Vagina (tissue), 2 donors: Measurements from ENCODE around the gene ZCCHC7. TPM values are rescaled to one million over a fixed set of nuclear protein-coding genes. Genes with fewer than 3 reads are reported as not detected.

Source experiments
- DNase-seq, 2 donors: peaks; one replicate each; pipeline ENCODE4 v3.0.0-alpha.2; 2017; ENCODE audit errors: extremely low spot score in 2 of 2
- H3K27ac ChIP-seq: fragments of 200-600 bp; sonication (generic); one replicate; pipeline ENCODE4 v1.5.1; 2019
- H3K27me3 ChIP-seq: fragments of 200-600 bp; sonication (generic); one replicate; pipeline ENCODE4 v1.5.1; 2019
- H3K36me3 ChIP-seq, 2 donors: fragments of 200-600 bp; sonication (generic); one replicate each; pipeline ENCODE4 v1.5.1; 2017 to 2019
- H3K4me1 ChIP-seq: fragments of 200-600 bp; sonication (generic); one replicate; pipeline ENCODE4 v1.5.1; 2019
- H3K4me3 ChIP-seq, 2 donors: fragments of 200-600 bp; sonication (generic); 1 replicate in 1 of 2; 2 replicates in 1 of 2; pipeline ENCODE4 v1.5.1; 2016 to 2019
- H3K9me3 ChIP-seq: fragments of 200-600 bp; sonication (generic); one replicate; pipeline ENCODE4 v1.5.1; 2019
- POLR2A ChIP-seq, 2 donors: fragments of 450-650 bp; IDR thresholded peaks; one replicate each; pipeline ENCODE4 v1.6.1; 2017; ENCODE audit warnings: antibody characterized with exemption in 2 of 2, mild to moderate bottlenecking in 2 of 2, moderate library complexity in 2 of 2
- POLR2AphosphoS5 ChIP-seq, 2 donors: sonication (generic); formaldehyde crosslinking; IDR thresholded peaks; one replicate each; pipeline ENCODE4 v1.9.0; 2017; ENCODE audit warnings: antibody characterized with exemption in 2 of 2, mild to moderate bottlenecking in 2 of 2, low read depth in 1 of 2; ENCODE audit not compliant: insufficient read depth in 1 of 2
- intact Hi-C: fragments of 100-400 bp; cut with DNase I; formaldehyde crosslinking; loops from one replicate; pipeline ENCODE4 v1.15.1; 2023
- total RNA-seq: library from RNA; depleted of rRNA; stranded (reverse); fragments of >200 nt; gene quantifications from one replicate; pipeline ENCODE4 v1.2.3, GENCODE V29; 2016
- TF ChIP-seq, protein P1 (sequence below), 3 experiments: fragments of 450-650 bp in 2 of 3; fragments of 200-600 bp in 1 of 3; sonication (generic) in 1 of 3; IDR thresholded peaks; one replicate each; pipeline ENCODE4 v1.5.1; 2017 to 2019; ENCODE audit warnings: antibody characterized with exemption in 3 of 3, mild to moderate bottlenecking in 2 of 3, moderate library complexity in 2 of 3

The ZCCHC7 gene
- total RNA-seq, 1 donor from 2014 or later: 15.2 TPM

DNA sequence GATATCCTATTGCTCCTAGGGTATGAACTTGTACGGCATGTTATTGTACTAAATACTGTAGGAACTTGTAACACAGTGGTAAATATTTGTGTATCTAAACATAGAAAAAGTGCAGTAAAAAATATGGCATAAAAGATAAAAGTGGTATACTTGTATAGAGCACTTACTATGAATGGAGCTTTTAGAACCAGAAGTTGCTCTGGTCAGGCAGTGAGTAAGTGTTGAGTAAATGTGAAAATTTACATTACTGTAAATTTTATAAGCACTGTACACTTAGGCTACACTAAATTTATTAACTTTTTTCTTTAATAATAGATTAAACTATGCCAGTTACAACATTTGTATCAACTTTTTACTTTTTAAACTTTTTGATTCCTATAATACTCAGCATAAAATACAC, 109.1 kb downstream of the ZCCHC7 start:
- Histone ChIP-seq H3K9me3 (no peaks in the 10 kb centered on the region), H3K4me1 (no peaks in the 10 kb centered on the region), H3K27me3 (no peaks in the 10 kb centered on the region), H3K36me3 (peaks cover 0 to 6% of the 10 kb centered on the region in 2 donors), H3K27ac (no peak overlapping the region), H3K4me3 (no peak overlapping the region)
- TF ChIP-seq POLR2A (IDR thresholded peaks at IDR 0.05): no peak
- TF ChIP-seq, protein P1, sequence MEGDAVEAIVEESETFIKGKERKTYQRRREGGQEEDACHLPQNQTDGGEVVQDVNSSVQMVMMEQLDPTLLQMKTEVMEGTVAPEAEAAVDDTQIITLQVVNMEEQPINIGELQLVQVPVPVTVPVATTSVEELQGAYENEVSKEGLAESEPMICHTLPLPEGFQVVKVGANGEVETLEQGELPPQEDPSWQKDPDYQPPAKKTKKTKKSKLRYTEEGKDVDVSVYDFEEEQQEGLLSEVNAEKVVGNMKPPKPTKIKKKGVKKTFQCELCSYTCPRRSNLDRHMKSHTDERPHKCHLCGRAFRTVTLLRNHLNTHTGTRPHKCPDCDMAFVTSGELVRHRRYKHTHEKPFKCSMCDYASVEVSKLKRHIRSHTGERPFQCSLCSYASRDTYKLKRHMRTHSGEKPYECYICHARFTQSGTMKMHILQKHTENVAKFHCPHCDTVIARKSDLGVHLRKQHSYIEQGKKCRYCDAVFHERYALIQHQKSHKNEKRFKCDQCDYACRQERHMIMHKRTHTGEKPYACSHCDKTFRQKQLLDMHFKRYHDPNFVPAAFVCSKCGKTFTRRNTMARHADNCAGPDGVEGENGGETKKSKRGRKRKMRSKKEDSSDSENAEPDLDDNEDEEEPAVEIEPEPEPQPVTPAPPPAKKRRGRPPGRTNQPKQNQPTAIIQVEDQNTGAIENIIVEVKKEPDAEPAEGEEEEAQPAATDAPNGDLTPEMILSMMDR (IDR thresholded peaks at IDR 0.05): no peak
- no peak for TF ChIP-seq POLR2AphosphoS5 (IDR thresholded peaks at IDR 0.05; ENCODE audit: insufficient read depth in 1 of 2, low read depth in 1 of 2)
- intact Hi-C loops: no loop called here
- no peak for DNase-seq

DNA sequence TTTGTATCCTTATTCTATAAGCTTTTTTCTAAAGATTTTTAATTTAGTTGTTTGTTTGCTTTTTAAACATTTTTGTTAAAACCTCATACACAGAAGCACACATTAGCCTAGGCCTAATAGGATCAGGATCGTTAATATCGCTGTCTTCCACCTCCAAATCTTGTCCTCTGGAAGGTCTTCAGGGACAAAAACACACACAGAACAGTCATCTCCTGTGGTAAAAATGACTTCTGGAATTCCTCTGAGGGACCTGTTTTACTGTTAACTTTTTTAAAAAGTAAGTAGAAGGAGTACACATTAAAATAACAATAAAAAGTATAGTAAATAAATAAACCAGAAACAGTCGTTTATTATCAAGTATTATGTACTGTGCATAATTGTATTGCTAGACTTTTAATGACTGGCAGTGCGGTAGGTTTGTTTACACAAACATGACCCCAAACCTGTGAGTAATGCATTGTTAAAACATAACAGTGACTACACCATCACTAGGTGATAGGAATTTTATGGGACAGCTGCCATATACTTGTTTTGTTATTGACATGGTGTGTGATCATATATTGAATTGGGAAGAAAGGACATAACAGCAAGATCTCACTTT, 109.6 kb downstream of the ZCCHC7 start:
- Histone ChIP-seq H3K27ac (no peak overlapping the region), H3K4me1 (no peaks in the 10 kb centered on the region), H3K9me3 (no peaks in the 10 kb centered on the region), H3K4me3 (no peak overlapping the region), H3K36me3 (peaks cover 0 to 6% of the 10 kb centered on the region in 2 donors), H3K27me3 (no peaks in the 10 kb centered on the region)
- intact Hi-C loops: no loop called here
- DNase-seq: no peak
- TF ChIP-seq POLR2A (IDR thresholded peaks at IDR 0.05): no peak
- TF ChIP-seq POLR2AphosphoS5 (IDR thresholded peaks at IDR 0.05; ENCODE audit: insufficient read depth in 1 of 2, low read depth in 1 of 2): no peak
- TF ChIP-seq, protein P1 (IDR thresholded peaks at IDR 0.05): no peak

DNA sequence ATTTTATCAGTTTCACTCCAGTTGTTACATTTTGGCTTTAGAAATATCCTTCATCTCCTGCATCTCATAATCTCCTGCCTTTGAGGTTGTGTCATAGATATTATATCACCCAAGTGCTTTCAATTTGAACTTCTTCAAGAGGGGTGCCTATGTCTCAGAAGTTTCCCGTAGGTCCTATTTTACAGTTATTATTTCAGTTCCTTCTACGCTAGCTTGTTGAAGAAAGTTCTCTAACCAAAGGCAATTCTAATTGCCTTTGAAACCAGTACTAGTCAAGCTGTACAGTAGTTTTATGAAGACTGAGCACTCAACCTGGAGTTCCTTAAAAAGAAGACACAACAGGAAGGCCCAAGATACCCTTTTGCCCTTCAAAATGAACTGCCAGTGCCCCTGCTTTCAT, 116.4 kb downstream of the ZCCHC7 start:
- H3K36me3 ChIP-seq: peaks cover 0 to 6% of the 10 kb centered on the region in 2 donors
- intact Hi-C loops: no loop called here

DNA sequence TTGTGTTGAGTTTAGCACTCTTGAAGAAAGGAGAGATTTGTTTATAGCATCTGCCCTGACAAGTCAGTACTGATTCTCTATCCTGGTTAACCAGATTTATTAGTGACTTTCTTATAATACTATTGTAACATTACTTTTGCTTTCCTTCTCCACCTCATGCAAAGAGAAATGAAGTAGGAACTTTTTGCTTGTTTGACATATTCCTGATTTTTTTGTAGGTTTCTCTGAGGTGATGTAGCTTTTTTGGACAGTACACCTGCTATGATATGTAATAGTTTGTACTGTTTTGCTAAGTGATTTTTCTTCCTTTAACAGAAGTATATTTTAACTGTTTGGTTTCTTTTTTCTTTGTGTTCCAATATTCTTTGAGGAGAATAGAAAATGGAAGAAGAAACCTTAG, 117.7 kb downstream of the ZCCHC7 start:
- Histone ChIP-seq H3K9me3 (no peaks in the 10 kb centered on the region), H3K27ac (no peak overlapping the region), H3K4me1 (no peaks in the 10 kb centered on the region), H3K4me3 (no peak overlapping the region), H3K36me3 (peaks cover 0 to 6% of the 10 kb centered on the region in 2 donors), H3K27me3 (no peaks in the 10 kb centered on the region)
- no peak for DNase-seq
- intact Hi-C loops: no loop called here
- no peak for TF ChIP-seq POLR2AphosphoS5 (IDR thresholded peaks at IDR 0.05; ENCODE audit: insufficient read depth in 1 of 2, low read depth in 1 of 2)
- TF ChIP-seq, protein P1 (IDR thresholded peaks at IDR 0.05): no peak
- no peak for TF ChIP-seq POLR2A (IDR thresholded peaks at IDR 0.05)

More for the DNA sequence above, 116.4 kb downstream of the ZCCHC7 start:
- no peak for TF ChIP-seq POLR2AphosphoS5 (IDR thresholded peaks at IDR 0.05; ENCODE audit: insufficient read depth in 1 of 2, low read depth in 1 of 2)
- TF ChIP-seq POLR2A (IDR thresholded peaks at IDR 0.05): no peak
- TF ChIP-seq, protein P1 (IDR thresholded peaks at IDR 0.05): no peak
- Histone ChIP-seq H3K9me3 (no peaks in the 10 kb centered on the region), H3K4me3 (no peak overlapping the region), H3K27ac (no peak overlapping the region), H3K4me1 (no peaks in the 10 kb centered on the region), H3K27me3 (no peaks in the 10 kb centered on the region)
- DNase-seq: no peak

DNA sequence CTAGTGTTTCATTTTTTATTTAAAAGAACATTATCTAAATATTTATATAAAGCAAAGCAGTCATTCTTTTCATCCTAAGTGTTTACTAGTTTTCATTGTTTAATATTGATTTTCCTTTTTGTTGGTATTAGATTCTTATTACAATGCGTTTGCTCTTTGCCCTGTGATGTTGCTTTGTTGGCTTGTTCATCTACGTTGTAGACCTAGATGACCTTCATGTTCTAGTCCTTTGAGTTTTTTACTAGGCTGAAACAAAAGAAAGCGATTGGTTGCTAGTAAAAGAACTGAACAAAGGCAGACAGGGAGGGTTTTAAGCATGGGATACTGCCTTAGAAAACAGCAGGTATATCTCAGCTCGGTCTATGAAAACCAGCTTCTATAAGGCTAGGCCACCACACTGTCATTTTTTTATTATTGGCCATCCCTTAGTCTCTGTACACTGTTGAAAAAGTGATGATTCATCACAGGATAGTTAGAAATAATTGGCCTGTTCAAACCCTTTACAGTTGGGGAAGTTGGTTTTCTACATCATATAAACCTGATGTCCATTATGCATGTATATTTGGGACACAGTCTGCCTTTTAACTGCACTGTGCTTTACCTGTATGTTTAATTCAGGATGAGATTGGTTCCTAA, 119.0 kb downstream of the ZCCHC7 start:
- TF ChIP-seq POLR2AphosphoS5 (IDR thresholded peaks at IDR 0.05; ENCODE audit: insufficient read depth in 1 of 2, low read depth in 1 of 2) (no peak), POLR2A (IDR thresholded peaks at IDR 0.05) (no peak)
- TF ChIP-seq, protein P1 (IDR thresholded peaks at IDR 0.05): no peak
- no peaks in the 10 kb centered on the region for H3K9me3 ChIP-seq
- H3K36me3 ChIP-seq: no peaks in the 10 kb centered on the region
- H3K27ac ChIP-seq: no peak overlapping the region
- no peaks in the 10 kb centered on the region for H3K27me3 ChIP-seq
- no peak for DNase-seq
- intact Hi-C loops: no loop called here
- H3K4me1 ChIP-seq: peaks cover 7% of the 10 kb centered on the region
- H3K4me3 ChIP-seq: no peak overlapping the region
